PC-9 (cell line): ENCODE data around the gene SLC27A4. TPM values are rescaled to one million over a fixed set of nuclear protein-coding genes. Genes with fewer than 3 reads are reported as not detected.

Experiments used
- BruUV-seq: library from RNA; stranded (reverse); fragments of 400-500 nt; replicated peaks from 2 replicates; lab custom pipeline; 2021; lab: Mats Ljungman, UMichigan
- CTCF ChIA-PET: fragments of 300-600 bp; sonication (Branson Sonifier 250); formaldehyde crosslinking; loops from one replicate; lab custom pipeline; 2022; ENCODE audit warnings: antibody characterized with exemption; lab: Charles Lee
- POLR2A ChIA-PET: fragments of 300-600 bp; sonication (Branson Sonifier 250); formaldehyde crosslinking; loops from one replicate; lab custom pipeline; 2022; ENCODE audit warnings: antibody characterized with exemption; ENCODE audit not compliant: unreplicated experiment; lab: Charles Lee
- DNase-seq, 2 experiments: peaks; one replicate each; pipeline versions ENCODE4 v3.0.0 to v3.0.0-alpha.2; 2015 to 2022; ENCODE audit warnings: mixed read lengths in 1 of 2
- H2AFZ ChIP-seq: fragments of 200-600 bp; sonication (generic); 2 replicates; pipeline ENCODE4 v1.8.1; 2017; ENCODE audit warnings: antibody characterized with exemption
- H3F3A ChIP-seq: fragments of 200-600 bp; sonication (generic); 2 replicates; pipeline ENCODE4 v1.8.1; 2017; ENCODE audit warnings: antibody characterized with exemption, mild to moderate bottlenecking, low read depth; ENCODE audit not compliant: insufficient read depth
- H3K27ac ChIP-seq: fragments of 200-600 bp; sonication (generic); 2 replicates; pipeline ENCODE4 v1.6.1; 2016; ENCODE audit warnings: mixed run types
- H3K27me3 ChIP-seq: fragments of 200-600 bp; sonication (generic); 2 replicates; pipeline ENCODE4 v1.6.1; 2016; ENCODE audit warnings: low read depth, mixed run types; ENCODE audit not compliant: insufficient read depth
- H3K36me3 ChIP-seq: fragments of 200-600 bp; sonication (generic); 2 replicates; pipeline ENCODE4 v1.6.1; 2016; ENCODE audit warnings: low read depth, mixed run types
- H3K4me1 ChIP-seq: fragments of 200-600 bp; sonication (generic); replicated peaks from 2 replicates; pipeline ENCODE4 v1.6.1; 2016; ENCODE audit warnings: mixed run types; ENCODE audit not compliant: insufficient read depth
- H3K4me2 ChIP-seq: fragments of 200-600 bp; sonication (generic); 2 replicates; pipeline ENCODE4 v1.6.1; 2017; ENCODE audit warnings: mixed run types
- H3K4me3 ChIP-seq: fragments of 200-600 bp; sonication (generic); 2 replicates; pipeline ENCODE4 v1.6.1; 2016; ENCODE audit warnings: mixed run types
- H3K79me2 ChIP-seq: fragments of 200-600 bp; sonication (generic); 2 replicates; pipeline ENCODE4 v1.6.1; 2017; ENCODE audit warnings: low read depth, mixed run types
- H3K9me2 ChIP-seq: fragments of 200-600 bp; sonication (generic); 2 replicates; pipeline ENCODE4 v1.8.1; 2017; ENCODE audit warnings: mild to moderate bottlenecking; ENCODE audit not compliant: insufficient read depth
- H3K9me3 ChIP-seq: fragments of 200-600 bp; sonication (generic); 2 replicates; pipeline ENCODE4 v1.8.1; 2016; ENCODE audit warnings: low read depth; ENCODE audit not compliant: insufficient read depth
- H4K20me1 ChIP-seq: fragments of 200-600 bp; sonication (generic); 2 replicates; pipeline ENCODE4 v1.8.1; 2017; ENCODE audit not compliant: insufficient read depth
- CTCF ChIP-seq: fragments of 200-600 bp; sonication (generic); conservative IDR thresholded peaks from 2 replicates; pipeline ENCODE4 v1.6.1; 2017; ENCODE audit warnings: mixed run types, antibody characterized with exemption, mild to moderate bottlenecking, moderate library complexity
- EZH2 ChIP-seq: fragments of 200-600 bp; sonication (generic); IDR thresholded peaks from 2 replicates; pipeline ENCODE4 v1.8.0; 2017; ENCODE audit warnings: antibody characterized with exemption, low read depth
- intact Hi-C: fragments of 100-400 bp; cut with micrococcal nuclease; formaldehyde crosslinking; loops from one replicate; pipeline ENCODE4 v1.10.0; 2022; ENCODE audit not compliant: unreplicated experiment
- total RNA-seq: library from RNA; stranded (reverse); gene quantifications from 2 replicates; pipeline ENCODE4 v1.2.3, GENCODE V29; 2021

The SLC27A4 gene
- total RNA-seq, 1 experiment from 2014 or later, result 30.4 TPM

- peak overlapping the region; percentile 90 for H3K4me2 ChIP-seq
- BruUV-seq, result no TSS peak
These were observed 536 bp downstream of the SLC27A4 start for GRCh38 chr9:128340691-128341434.

GRCh38 chr9:128341435-128341849 is 1.1 kb downstream of the SLC27A4 start:
- H3K79me2 ChIP-seq, result peaks cover 13% of the 10 kb centered on the region
- H3F3A ChIP-seq, result peaks cover 28% of the 10 kb centered on the region
- H3K4me3 ChIP-seq, result peak overlapping the region; percentile 85
- H3K27ac ChIP-seq, result peak overlapping the region; percentile 21
- peaks cover 9% of the 10 kb centered on the region; the same call in 1 of the 2 replicates for H3K4me1 ChIP-seq
- 0 out of 2 replicates have a peak, but pooled peaks cover 7% of the 10 kb centered on the region for H3K36me3 ChIP-seq
- peak overlapping the region; percentile 69 for H2AFZ ChIP-seq
- no peaks in the 10 kb centered on the region for H3K27me3 ChIP-seq
- H3K9me2 ChIP-seq, result no peaks in the 10 kb centered on the region
- peak; percentile 64 to 81 for DNase-seq
- CTCF ChIA-PET, result interaction anchor here (0.5 to 1.3 kb wide), 13 partner anchors 13 to 1414 kb away, joined by 3 to 14 read pairs (median 4); partner anchors contain the start of gene CERCAM
- POLR2A ChIA-PET, result interaction anchor here (0.6 to 0.7 kb wide), 3 partner anchors 45 to 183 kb away, joined by 3 to 7 read pairs (median 5); no protein-coding TSS in a partner anchor
- no peak for TF ChIP-seq EZH2
- peak; percentile 83 for TF ChIP-seq CTCF
- H3K4me2 ChIP-seq, result peak overlapping the region; percentile 90
- intact Hi-C loops, result loop anchor here (1.0 to 5.0 kb wide), 6 partner anchors 19 to 214 kb away; partner anchors contain the start of genes CIZ1, COQ4, GOLGA2 and PTGES2
- no peaks in the 10 kb centered on the region for H4K20me1 ChIP-seq
- TSS peak; percentile 26 for BruUV-seq
- no peaks in the 10 kb centered on the region for H3K9me3 ChIP-seq

More at GRCh38 chr9:128340691-128341434, 536 bp downstream of the SLC27A4 start:
- 0 out of 2 replicates have a peak, but pooled peaks cover 5% of the 10 kb centered on the region for H3K36me3 ChIP-seq
- no peaks in the 10 kb centered on the region for H3K27me3 ChIP-seq
- H3K4me1 ChIP-seq, result peaks cover 9% of the 10 kb centered on the region; the same call in 1 of the 2 replicates
- H4K20me1 ChIP-seq, result no peaks in the 10 kb centered on the region
- no peak for TF ChIP-seq EZH2
- no peak for TF ChIP-seq CTCF
- peak overlapping the region; percentile 69 for H2AFZ ChIP-seq
- peaks cover 32% of the 10 kb centered on the region for H3F3A ChIP-seq
- no peaks in the 10 kb centered on the region for H3K9me3 ChIP-seq
- intact Hi-C loops, result loop anchor here (1.0 to 5.0 kb wide), 8 partner anchors 12 to 214 kb away; partner anchors contain the start of genes CIZ1, COQ4, GOLGA2 and PTGES2
- H3K9me2 ChIP-seq, result no peaks in the 10 kb centered on the region
- no peak for DNase-seq
- peaks cover 13% of the 10 kb centered on the region for H3K79me2 ChIP-seq
- H3K27ac ChIP-seq, result peak overlapping the region; percentile 21
- CTCF ChIA-PET, result interaction anchor here (0.6 to 1.3 kb wide), 11 partner anchors 12 to 249 kb away, joined by 3 to 14 read pairs (median 4); partner anchors contain the start of gene CERCAM
- H3K4me3 ChIP-seq, result peak overlapping the region; percentile 85
- POLR2A ChIA-PET, result interaction anchor here (0.5 to 0.6 kb wide), 3 partner anchors 36 to 183 kb away, joined by 3 to 9 read pairs (median 5); no protein-coding TSS in a partner anchor

- Histone ChIP-seq H3K4me1 (peaks cover 9% of the 10 kb centered on the region; the same call in 1 of the 2 replicates), H4K20me1 (no peaks in the 10 kb centered on the region), H3K36me3 (0 out of 2 replicates have a peak, but pooled peaks cover 7% of the 10 kb centered on the region), H3K4me2 (no peak overlapping the region), H2AFZ (no peak overlapping the region), H3K9me3 (no peaks in the 10 kb centered on the region), H3K9me2 (no peaks in the 10 kb centered on the region), H3K27ac (no peak overlapping the region), H3K4me3 (no peak overlapping the region), H3K27me3 (no peaks in the 10 kb centered on the region), H3K79me2 (peaks cover 13% of the 10 kb centered on the region), H3F3A (peaks cover 20% of the 10 kb centered on the region; the same call in 1 of the 2 replicates)
- intact Hi-C loops, result loop anchor here (5.0 kb wide), 4 partner anchors 66 to 216 kb away; partner anchors contain the start of genes CIZ1, GOLGA2, PTGES2 and SWI5
- no TSS peak for BruUV-seq
- CTCF ChIA-PET, result no interaction called here
- TF ChIP-seq CTCF, result no peak
- no peak for TF ChIP-seq EZH2
- no peak for DNase-seq
- POLR2A ChIA-PET, result no interaction called here
These were observed 2.8 kb downstream of the SLC27A4 start for GRCh38 chr9:128342971-128343680.
